A549 (cell line): ENCODE measurements around the gene CEP85. TPM values are rescaled to one million over a fixed set of nuclear protein-coding genes. Genes with fewer than 3 reads are reported as not detected.

ENCODE experiments used
- ATAC-seq, 2 experiments: fragments of 200-7000 bp in 1 of 2; fragments of >200 bp in 1 of 2; cut with Nextera tagmentation in 1 of 2; cut with Tn5 transposase in 1 of 2; 3 replicates each; pipeline versions ENCODE4 v1.8.0 to v1.9.1; 2018 to 2020; ENCODE audit warnings: mild to moderate bottlenecking in 1 of 2, moderate library complexity in 1 of 2
- CTCF ChIA-PET: fragments of 300-600 bp; sonication (Branson Sonifier 250); formaldehyde crosslinking; extraction: SDS; loops from one replicate; lab custom pipeline; 2021; ENCODE audit warnings: antibody characterized with exemption, inconsistent platforms; lab: Yijun Ruan, JAX
- POLR2A ChIA-PET: fragments of 350-600 bp; formaldehyde crosslinking; extraction: SDS; loops from one replicate; lab custom pipeline; 2021; ENCODE audit warnings: antibody characterized with exemption, inconsistent platforms; lab: Yijun Ruan, JAX
- DNase-seq, 2 experiments: peaks; one replicate each; pipeline versions ENCODE4 v3.0.0 to v3.0.0-alpha.2; 2011 to 2016; ENCODE audit warnings: low read depth in 1 of 2, low spot score in 1 of 2
- FAIRE-seq: peaks from 2 replicates; lab custom pipeline; 2011; peaks lifted over from hg19 to GRCh38; lab: Jason Lieb, UNC
- H3K27ac ChIP-seq, 2 experiments: fragments of >200 bp; sonication (Bioruptor Twin); formaldehyde crosslinking; 3 replicates each; pipeline ENCODE4 v1.5.1; 2016 to 2017
- H3K4me1 ChIP-seq: fragments of >200 bp; sonication (Bioruptor Twin); formaldehyde crosslinking; 3 replicates; pipeline ENCODE4 v1.6.1; 2016
- H3K4me2 ChIP-seq: fragments of >200 bp; sonication (Bioruptor Twin); formaldehyde crosslinking; 3 replicates; pipeline ENCODE4 v1.6.1; 2016
- H3K4me3 ChIP-seq: fragments of >200 bp; sonication (Bioruptor Twin); formaldehyde crosslinking; 3 replicates; pipeline ENCODE4 v1.5.1; 2016
- H3K9me3 ChIP-seq: fragments of >200 bp; sonication (Bioruptor Twin); formaldehyde crosslinking; 3 replicates; pipeline ENCODE4 v1.6.1; 2016
- ATOH8 ChIP-seq: fragments of 250-450 bp; sonication (Bioruptor Pico); IDR thresholded peaks from 2 replicates; pipeline ENCODE4 v1.5.0; 2020; ENCODE audit warnings: low read depth, mild to moderate bottlenecking, moderate library complexity
- BHLHE40 ChIP-seq: IDR thresholded peaks from 2 replicates; pipeline ENCODE4 v1.6.1; 2012; ENCODE audit warnings: low read depth, low read length, inconsistent platforms
- CHD2 ChIP-seq: fragments of 150-350 bp; IDR thresholded peaks from 2 replicates; pipeline ENCODE4 v1.6.1; 2014; ENCODE audit warnings: low read length; ENCODE audit not compliant: partially characterized antibody
- EHMT2 ChIP-seq: fragments of 200-600 bp; sonication (generic); IDR thresholded peaks from 2 replicates; pipeline ENCODE4 v1.6.1; 2016; ENCODE audit warnings: antibody characterized with exemption, low read depth, mild to moderate bottlenecking, moderate library complexity
- ELK1 ChIP-seq: fragments of 150-350 bp; IDR thresholded peaks from 2 replicates; pipeline ENCODE4 v1.6.1; 2014; ENCODE audit warnings: low read depth, mild to moderate bottlenecking, low read length
- FOXS1 ChIP-seq: fragments of 250-450 bp; sonication (Bioruptor Pico); IDR thresholded peaks from 2 replicates; pipeline ENCODE4 v1.5.0; 2020; ENCODE audit warnings: mild to moderate bottlenecking, moderate library complexity
- HOXA7 ChIP-seq: fragments of 250-450 bp; sonication (Bioruptor Pico); IDR thresholded peaks from 2 replicates; pipeline ENCODE4 v1.5.0; 2020; ENCODE audit warnings: mild to moderate bottlenecking, moderate library complexity
- HOXB13 ChIP-seq: fragments of 250-450 bp; sonication (Bioruptor Pico); IDR thresholded peaks from 2 replicates; pipeline ENCODE4 v1.5.0; 2020; ENCODE audit warnings: low read depth, mild to moderate bottlenecking, moderate library complexity
- JUN ChIP-seq, 2 experiments: fragments of >200 bp; sonication (Bioruptor Twin); formaldehyde crosslinking; IDR thresholded peaks; 2 replicates in 1 of 2; 3 replicates in 1 of 2; pipeline ENCODE4 v1.6.1; 2016 to 2017
- KDM1A ChIP-seq: fragments of 200-600 bp; sonication (generic); IDR thresholded peaks from 2 replicates; pipeline ENCODE4 v1.6.1; 2016; ENCODE audit warnings: low read depth, mild to moderate bottlenecking
- MAX ChIP-seq: IDR thresholded peaks from 2 replicates; pipeline ENCODE4 v1.6.1; 2012
- MAZ ChIP-seq: fragments of 150-350 bp; IDR thresholded peaks from 2 replicates; pipeline ENCODE4 v1.6.1; 2014; ENCODE audit warnings: antibody characterized with exemption, low read depth, low read length, borderline replicate concordance
- NPAS2 ChIP-seq: fragments of 250-450 bp; sonication (Bioruptor Pico); IDR thresholded peaks from 2 replicates; pipeline ENCODE4 v1.8.0; 2022; ENCODE audit warnings: mild to moderate bottlenecking, moderate library complexity, borderline replicate concordance
- RARB ChIP-seq: fragments of 250-450 bp; sonication (Bioruptor Pico); IDR thresholded peaks from 2 replicates; pipeline ENCODE4 v1.8.0; 2021; ENCODE audit warnings: mild to moderate bottlenecking, moderate library complexity
- RCOR1 ChIP-seq: fragments of 150-350 bp; IDR thresholded peaks from 2 replicates; pipeline ENCODE4 v1.6.1; 2014; ENCODE audit warnings: antibody characterized with exemption, low read length, low read depth
- REST ChIP-seq: fragments of 200-600 bp; sonication (generic); IDR thresholded peaks from 2 replicates; pipeline ENCODE4 v1.6.1; 2016; ENCODE audit warnings: antibody characterized with exemption, mild to moderate bottlenecking, moderate library complexity
- RNF2 ChIP-seq: fragments of 200-600 bp; sonication (generic); IDR thresholded peaks from 2 replicates; pipeline ENCODE4 v1.6.1; 2016; ENCODE audit warnings: low read depth, mild to moderate bottlenecking, antibody characterized with exemption, moderate library complexity, borderline replicate concordance
- SREBF2 ChIP-seq: fragments of 450-650 bp; IDR thresholded peaks from 2 replicates; pipeline ENCODE4 v1.6.1; 2014; ENCODE audit warnings: mild to moderate bottlenecking, moderate library complexity
- USF2 ChIP-seq: fragments of 450-650 bp; IDR thresholded peaks from 2 replicates; pipeline ENCODE4 v1.6.1; 2014; ENCODE audit warnings: antibody characterized with exemption
- ZFP36 ChIP-seq: fragments of 450-650 bp; IDR thresholded peaks from 2 replicates; pipeline ENCODE4 v1.6.1; 2014; ENCODE audit warnings: borderline replicate concordance; ENCODE audit not compliant: partially characterized antibody
- WGBS: methylation state at CpG from one replicate; pipeline ENCODE4 v1.1.6; 2017; ENCODE audit errors: missing lambda C conversion rate; 5-methylcytosine and 5-hydroxymethylcytosine counted together
- polyA plus RNA-seq, 4 experiments: library from polyadenylated mRNA; depleted of rRNA in 3 of 4; stranded (reverse); fragments of >200 nt; fragmentation: RNase III in 1 of 4; extraction: RNeasy Plus Mini Kit Qiagen cat#74134 plus additional on column Dnase treatment in 1 of 4; gene quantifications; 2 replicates in 3 of 4; 3 replicates in 1 of 4; pipeline ENCODE4 v1.2.3, GENCODE V29; 2011 to 2017

Gene CEP85
- polyA plus RNA-seq, 2 of the 4 experiments (the other 2 are of a cell fraction): 13.0 to 21.1 TPM

GRCh38 chr1:26239936-26240335 is 5.9 kb downstream of the CEP85 start:
- 79% methylated on average over 4 of the region's 4 CpGs for WGBS
- H3K27ac ChIP-seq: no peak overlapping the region
- no peak for TF ChIP-seq ELK1
- no peak for TF ChIP-seq HOXB13 (CRISPR knock-in tag)
- no peak for TF ChIP-seq FOXS1 (CRISPR knock-in tag)
- TF ChIP-seq RNF2: no peak
- TF ChIP-seq HOXA7 (CRISPR knock-in tag): no peak
- TF ChIP-seq ATOH8 (CRISPR knock-in tag): no peak
- TF ChIP-seq, all 56 proteins: peak for 0
- ChIA-PET POLR2A (no interaction called here), CTCF (no interaction called here)
- H3K4me2 ChIP-seq: no peak overlapping the region
- no peak for FAIRE-seq
- no peak for DNase-seq
- ATAC-seq: no peak
- no peaks in the 10 kb centered on the region for H3K9me3 ChIP-seq
- no peak overlapping the region for H3K4me3 ChIP-seq
- peaks cover 48% of the 10 kb centered on the region for H3K4me1 ChIP-seq

- no peak for FAIRE-seq
- CTCF ChIA-PET: interaction anchor here (0.9 to 2.2 kb wide), 2 partner anchors 23 to 138 kb away, joined by 3 to 5 read pairs; no protein-coding TSS in a partner anchor
- 80% methylated on average over 7 of the region's 7 CpGs for whole genome bisulfite sequencing
- no peaks in the 10 kb centered on the region for H3K4me1 ChIP-seq
- no peak overlapping the region for H3K4me3 ChIP-seq
- TF ChIP-seq RNF2 (no peak), RCOR1 (no peak), CHD2 (no peak), USF2 (no peak), SREBF2 (no peak), MAZ (no peak), NPAS2 (CRISPR knock-in tag) (no peak), ELK1 (no peak), RARB (CRISPR knock-in tag) (no peak), KDM1A (no peak), HOXB13 (CRISPR knock-in tag) (no peak), JUN (IDR thresholded peaks at IDR 0.05) (no peak), BHLHE40 (no peak), ATOH8 (CRISPR knock-in tag) (no peak), EHMT2 (no peak), MAX (no peak), REST (no peak), ZFP36 (no peak)
- TF ChIP-seq, all 56 proteins: peak for 0
- ATAC-seq (no peak), DNase-seq (no peak)
- Histone ChIP-seq H3K9me3 (no peaks in the 10 kb centered on the region), H3K4me2 (no peak overlapping the region), H3K27ac (no peak overlapping the region)
- POLR2A ChIA-PET: no interaction called here
Observed at GRCh38 chr1:26252718-26253117, 18.7 kb downstream of the CEP85 start.
